IPS-18c (cell line): ENCODE data around the gene AKAP6.

ENCODE experiments used
- H3K4me3 ChIP-seq: 2 replicates; pipeline ENCODE4 v1.7.0; 2013; ENCODE audit warnings: low read depth, mild to moderate bottlenecking, low read length, moderate library complexity; ENCODE audit not compliant: insufficient read depth
- H3K9me3 ChIP-seq: one replicate; pipeline ENCODE4 v1.6.1; 2013; ENCODE audit warnings: mild to moderate bottlenecking, low read length, moderate library complexity; ENCODE audit not compliant: control insufficient read depth, insufficient read depth

AKAP6 gene

DNA sequence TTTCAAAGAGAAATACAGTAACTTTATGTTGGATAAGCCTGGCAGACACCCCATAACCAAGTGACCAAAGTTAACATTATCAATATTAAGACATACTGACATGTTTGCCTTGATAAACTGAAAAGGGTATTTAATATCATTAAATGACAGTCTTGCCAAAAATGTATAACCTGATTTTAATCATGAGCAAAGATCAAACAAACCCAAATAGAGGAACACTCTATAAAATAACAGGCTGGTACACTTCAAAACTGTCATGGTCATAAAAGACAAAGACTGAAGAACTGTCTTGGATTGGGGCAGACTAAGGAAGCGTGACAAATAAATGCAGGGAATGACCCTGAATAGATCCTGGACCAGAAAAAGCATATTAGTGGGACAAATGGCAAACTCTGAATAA lies 64.0 kb downstream of the AKAP6 start:
- H3K4me3 ChIP-seq: no peak overlapping the region
- H3K9me3 ChIP-seq: no peaks in the 10 kb centered on the region

DNA sequence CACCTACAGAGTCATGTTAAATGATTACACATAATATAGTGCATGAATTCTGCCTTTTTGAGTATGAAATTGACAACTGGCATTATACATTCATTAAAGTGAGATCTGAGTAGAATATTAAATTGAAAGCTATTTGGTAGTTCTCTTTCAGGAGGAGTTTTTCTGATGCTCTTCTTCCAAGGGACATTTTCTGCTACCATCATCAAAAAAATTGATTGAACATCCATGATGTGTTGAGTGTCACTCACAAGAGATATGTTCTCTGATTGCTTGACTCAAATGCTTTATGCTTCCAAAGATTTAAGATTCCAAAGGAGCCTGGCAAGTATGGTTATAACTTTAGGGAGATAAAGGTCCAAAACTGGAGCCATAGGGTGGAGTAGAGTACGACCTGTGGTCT lies 64.9 kb downstream of the AKAP6 start:
- Histone ChIP-seq H3K4me3 (no peak overlapping the region), H3K9me3 (no peaks in the 10 kb centered on the region)

DNA sequence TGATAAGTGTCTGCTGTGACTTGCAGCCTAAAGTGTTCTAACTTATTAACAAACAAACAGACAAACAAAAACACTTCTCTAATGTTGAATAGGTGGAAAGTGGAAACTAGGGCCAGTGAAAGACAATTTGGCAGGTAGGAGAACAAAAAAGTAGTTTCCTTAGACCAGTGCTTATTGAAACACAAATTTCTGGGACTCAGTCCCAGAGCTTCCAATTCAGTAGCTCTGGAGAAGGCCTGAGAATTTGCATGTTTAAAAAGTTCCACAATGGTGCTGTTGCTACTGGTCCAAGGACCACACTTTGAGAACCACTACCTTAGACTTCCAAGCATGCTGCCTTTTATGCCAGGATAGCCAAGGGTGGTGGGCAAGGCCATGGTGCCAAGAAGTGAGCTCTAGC lies 67.8 kb downstream of the AKAP6 start:
- H3K4me3 ChIP-seq: no peak overlapping the region
- no peaks in the 10 kb centered on the region for H3K9me3 ChIP-seq

DNA sequence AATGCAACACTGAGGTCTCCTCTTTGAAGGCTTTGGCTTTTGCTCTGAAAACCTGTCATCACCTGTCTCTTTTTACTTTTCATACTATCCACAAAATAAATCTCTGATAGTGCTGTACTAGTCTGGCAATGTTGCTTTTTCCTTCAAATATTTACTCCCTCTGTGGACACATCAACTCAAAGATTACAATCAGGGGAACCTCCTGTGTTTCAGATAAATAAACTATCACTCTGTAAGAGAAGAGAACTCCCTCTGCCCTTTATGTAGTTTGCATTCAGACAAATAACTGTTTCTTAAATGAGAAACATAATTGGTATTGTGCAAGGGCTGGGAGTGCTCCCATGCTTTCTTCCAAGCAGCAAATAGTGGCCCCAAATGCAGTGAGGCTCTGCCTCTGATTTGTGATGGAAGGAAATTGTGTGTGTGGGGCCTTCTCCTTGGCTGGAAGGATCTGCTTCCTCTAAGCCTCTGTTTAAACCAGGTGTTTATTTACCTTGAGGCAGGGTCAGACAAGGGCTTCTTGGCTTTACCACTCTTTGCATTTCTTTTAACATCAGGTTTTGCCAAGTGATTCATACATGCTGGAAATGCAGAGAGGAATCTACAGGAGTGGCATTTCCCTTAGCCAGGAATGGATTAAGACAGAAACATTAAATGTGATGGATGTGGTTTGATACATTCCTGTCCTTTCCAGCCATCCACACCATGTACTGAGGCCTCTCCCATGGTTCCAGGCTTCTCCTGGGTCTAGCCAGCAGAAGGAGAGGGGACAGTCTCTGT lies 69.0 kb downstream of the AKAP6 start:
- Histone ChIP-seq H3K9me3 (no peaks in the 10 kb centered on the region), H3K4me3 (no peak overlapping the region)

DNA sequence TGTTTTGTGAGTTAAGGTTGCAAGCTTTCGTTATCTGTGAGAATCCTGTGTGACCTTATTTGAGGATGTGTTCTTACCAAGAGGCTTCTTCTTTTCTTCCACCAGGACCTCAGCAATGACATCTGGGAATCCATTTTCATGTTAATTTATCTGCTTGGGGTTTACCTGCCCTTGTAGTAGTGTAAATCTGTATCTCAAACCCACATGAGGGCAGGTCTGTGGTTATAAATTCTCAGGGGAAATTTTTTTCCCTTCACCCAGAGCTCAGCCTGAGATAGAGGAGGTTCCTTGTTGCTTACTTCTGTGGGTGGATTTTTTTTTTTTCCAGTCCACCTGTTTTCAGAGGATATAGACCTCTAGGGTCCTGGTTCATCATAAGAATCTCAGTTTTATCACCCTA lies 70.8 kb downstream of the AKAP6 start:
- H3K9me3 ChIP-seq: no peaks in the 10 kb centered on the region
- no peak overlapping the region for H3K4me3 ChIP-seq

DNA sequence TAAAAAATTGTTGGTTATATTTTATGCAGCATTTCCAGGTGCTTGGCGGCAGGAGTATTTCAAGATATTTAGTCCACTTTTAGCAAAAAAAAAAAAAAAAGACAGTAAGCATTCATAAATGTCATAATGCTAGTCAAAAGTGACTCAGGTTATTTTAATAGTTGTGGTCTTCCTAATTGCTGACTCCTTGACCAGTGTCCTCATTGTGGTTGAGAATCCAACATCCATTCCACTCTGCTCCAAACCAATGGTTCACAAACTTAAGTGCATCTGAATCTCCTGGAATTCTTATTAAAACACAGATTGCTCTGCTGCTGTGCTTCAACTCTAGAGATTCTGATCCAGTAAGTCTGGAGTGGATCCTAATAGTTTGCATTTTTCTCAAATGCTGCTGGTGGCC lies 71.4 kb downstream of the AKAP6 start:
- Histone ChIP-seq H3K4me3 (no peak overlapping the region), H3K9me3 (no peaks in the 10 kb centered on the region)

DNA sequence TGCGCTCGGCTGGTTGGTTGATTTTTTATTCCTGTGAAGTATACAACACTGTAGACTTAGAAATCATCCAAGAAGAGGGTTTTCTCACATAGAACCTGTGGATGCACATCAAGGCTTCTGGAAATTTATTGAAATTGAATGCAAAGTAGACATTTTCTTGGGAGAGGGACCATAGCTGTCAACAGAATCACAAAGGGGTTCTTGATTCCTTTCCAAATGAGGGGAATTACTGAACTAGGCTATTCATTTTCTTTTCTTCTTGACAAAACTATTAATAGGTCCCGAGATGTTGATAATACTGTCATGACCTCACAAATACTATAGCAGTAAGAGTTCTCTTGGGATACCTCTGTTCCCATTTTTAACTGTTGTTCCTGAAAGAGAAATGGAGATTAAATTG lies 73.9 kb downstream of the AKAP6 start:
- no peaks in the 10 kb centered on the region for H3K9me3 ChIP-seq
- H3K4me3 ChIP-seq: no peak overlapping the region

DNA sequence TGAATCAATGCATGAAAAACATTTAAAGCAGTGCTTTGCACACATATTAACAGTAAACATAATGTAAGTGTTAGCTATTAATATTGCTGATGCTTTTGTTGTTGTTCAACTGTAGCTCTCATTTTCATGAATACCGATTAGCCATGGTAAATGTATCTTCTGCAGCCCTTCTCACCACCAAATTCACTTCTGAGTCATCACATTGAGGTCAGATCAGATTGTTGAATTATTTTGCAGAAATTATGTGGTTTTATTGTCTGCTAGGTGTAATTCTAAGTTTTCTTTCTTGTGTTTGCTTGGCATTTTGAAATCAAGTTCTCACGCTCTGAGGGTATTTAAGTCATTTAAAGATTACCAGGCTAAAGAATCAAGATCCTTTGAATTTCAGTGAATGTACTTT lies 74.6 kb downstream of the AKAP6 start:
- H3K9me3 ChIP-seq: no peaks in the 10 kb centered on the region
- no peak overlapping the region for H3K4me3 ChIP-seq

DNA sequence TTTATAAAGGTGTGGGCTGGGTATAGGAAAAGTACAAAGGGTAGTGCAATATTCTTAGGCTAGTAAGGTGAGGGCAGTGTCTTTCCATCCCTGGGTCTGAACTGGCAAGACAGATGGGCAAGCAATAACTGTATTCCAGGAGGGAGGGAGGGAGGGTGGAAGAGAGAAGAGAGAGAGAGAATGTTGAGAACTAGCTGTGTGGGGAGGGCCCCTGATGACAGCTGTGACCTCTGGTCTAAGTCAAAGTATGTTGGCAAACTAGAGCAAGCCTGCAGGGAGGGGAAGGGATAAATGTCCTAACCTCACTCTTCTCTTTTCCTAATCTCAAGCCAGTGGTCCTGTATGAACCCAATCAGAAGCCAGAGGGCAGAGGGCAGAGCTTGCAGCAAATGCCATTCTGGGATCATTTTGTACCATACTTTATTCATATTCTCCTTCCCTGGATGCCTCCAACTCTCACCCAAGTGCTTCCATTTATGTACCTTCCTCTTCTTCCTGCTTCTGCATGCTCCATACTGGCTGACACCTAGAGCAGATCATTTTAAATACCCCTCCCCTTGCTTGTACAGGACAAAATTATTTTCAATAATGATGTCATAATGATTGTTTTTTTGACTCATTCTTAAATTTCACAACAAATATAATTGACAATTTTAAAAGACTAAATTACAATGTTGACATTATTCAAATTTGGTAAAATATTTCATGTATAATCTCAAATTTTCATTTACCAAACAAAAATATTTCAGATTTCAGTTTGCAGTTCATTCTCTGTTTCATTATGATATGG lies 75.9 kb downstream of the AKAP6 start:
- Histone ChIP-seq H3K9me3 (no peaks in the 10 kb centered on the region), H3K4me3 (no peak overlapping the region)

DNA sequence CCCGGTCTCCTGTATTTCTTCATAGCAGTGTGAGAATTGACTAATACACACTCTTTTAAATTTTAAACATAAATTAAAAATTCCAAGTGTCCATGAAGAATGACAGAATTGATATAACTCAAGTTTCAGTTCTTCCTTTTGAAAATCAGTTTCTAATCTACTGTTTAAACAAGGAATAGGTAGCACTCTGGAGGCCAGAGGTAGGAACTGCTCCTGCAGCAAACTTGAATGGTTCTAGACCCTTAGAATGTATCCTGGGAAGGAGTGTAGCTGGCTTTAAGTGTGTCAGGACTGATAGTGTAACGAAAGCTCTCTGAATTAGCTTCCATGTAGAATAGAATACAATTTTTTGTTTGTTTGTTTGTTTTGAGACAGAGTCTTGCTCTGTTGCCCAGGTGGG lies 76.8 kb downstream of the AKAP6 start:
- Histone ChIP-seq H3K9me3 (no peaks in the 10 kb centered on the region), H3K4me3 (no peak overlapping the region)

DNA sequence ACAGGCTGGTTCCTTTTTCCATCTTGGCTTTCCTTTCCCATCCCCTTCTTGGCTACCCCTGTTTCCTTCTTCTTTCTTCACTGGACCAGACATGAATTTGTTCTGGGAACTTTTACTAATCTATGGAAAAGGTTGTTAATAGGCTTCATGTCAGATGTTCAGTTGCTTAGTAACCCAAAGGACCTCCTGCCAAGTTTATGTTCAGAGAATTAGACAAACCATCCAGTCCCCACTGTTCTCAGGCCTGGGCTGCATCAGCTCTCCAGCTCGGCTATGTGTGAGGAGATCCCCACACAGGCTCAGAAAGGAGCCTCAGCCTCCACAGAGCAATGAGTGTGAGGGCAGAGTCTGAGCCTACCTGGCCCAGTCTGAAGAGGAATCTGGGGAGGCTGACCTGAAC lies 78.0 kb downstream of the AKAP6 start:
- H3K9me3 ChIP-seq: no peaks in the 10 kb centered on the region

DNA sequence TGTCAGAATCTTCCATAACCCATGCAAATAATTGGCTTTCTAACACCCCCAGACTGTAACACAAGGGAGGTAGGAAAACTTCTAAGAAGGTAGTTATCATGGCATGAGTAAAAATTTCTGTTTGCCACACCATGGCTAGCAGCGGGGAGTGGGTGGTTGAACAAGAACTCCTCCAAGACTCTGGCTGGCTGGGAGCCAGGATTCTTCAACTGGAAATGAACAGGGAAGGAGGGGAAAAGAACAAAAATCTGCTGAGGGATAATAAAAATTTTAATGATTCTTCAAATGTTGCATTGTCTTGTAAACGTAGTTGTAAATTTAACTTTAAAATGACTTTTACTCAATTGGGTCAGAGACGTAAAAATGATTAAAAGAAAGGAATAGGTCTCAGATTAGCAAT lies 78.9 kb downstream of the AKAP6 start:
- no peak overlapping the region for H3K4me3 ChIP-seq
- no peaks in the 10 kb centered on the region for H3K9me3 ChIP-seq

More for the DNA sequence above, 78.0 kb downstream of the AKAP6 start:
- no peak overlapping the region for H3K4me3 ChIP-seq

DNA sequence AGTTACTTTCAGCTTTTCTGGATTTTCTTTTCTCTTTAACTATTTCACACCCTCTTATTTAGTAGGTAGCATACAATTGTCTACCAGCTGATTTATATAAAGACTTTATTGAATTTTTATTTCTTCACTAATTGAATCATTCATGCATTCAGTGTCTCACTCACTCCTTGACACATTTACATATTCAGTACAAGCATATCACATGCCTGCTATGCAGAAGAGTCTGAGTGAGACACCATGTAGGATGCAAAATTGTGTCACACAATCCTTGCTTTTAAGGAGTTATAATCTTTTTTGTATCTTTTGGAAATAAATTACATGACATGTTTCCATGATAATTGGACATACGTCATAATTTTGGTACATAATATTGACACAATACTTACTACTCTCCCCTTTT lies 83.0 kb downstream of the AKAP6 start:
- Histone ChIP-seq H3K4me3 (no peak overlapping the region), H3K9me3 (no peaks in the 10 kb centered on the region)

DNA sequence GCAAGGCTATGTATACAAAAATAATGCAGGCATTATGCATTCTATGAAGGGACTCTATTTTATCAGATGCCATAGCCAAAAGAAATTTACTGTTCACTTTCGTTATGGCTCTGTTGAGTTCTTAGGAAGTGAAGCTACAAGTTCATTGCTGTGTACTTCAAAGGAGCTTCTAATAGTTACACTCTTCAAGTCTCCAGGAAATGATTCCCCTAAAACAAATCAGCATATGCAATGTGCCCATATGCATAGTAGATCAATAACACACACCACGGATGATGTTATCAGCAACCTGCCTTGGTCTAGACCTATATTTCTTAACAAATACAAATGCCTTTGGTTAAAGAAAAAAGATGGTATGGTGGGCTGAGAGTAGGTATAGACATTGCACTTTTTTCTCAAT lies 83.4 kb downstream of the AKAP6 start:
- H3K4me3 ChIP-seq: no peak overlapping the region
- H3K9me3 ChIP-seq: no peaks in the 10 kb centered on the region

DNA sequence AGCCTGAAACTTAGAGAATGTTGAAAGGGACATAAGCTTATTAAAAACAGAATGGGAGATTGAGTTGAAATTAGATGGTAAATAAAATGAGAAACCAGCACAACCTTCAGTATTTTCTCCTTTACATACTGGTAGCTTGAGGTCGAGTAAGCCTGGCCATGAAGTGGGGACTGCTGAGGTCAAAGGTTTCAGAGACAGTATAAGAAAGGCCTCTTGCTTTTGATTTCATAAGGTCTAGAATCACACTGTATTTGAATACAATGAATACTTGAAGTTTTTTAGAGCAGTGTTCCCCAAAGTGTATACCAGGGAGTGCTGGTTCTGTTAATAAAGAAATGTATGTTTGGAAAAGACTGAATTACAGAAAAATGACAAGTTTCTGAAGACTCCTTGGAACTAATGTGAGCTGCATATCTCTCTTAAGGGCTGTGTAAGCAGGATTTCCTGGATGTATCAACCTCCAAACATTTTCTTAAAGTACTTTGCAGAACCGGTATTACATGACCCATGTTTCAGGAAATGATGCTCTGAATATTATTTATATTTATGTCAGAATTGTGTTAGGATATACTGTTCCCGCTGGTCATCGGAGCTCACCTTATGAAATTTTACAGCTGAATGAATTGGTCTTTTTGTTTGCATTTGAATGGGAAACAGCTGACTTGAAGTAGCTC lies 85.0 kb downstream of the AKAP6 start:
- Histone ChIP-seq H3K4me3 (no peak overlapping the region), H3K9me3 (no peaks in the 10 kb centered on the region)

DNA sequence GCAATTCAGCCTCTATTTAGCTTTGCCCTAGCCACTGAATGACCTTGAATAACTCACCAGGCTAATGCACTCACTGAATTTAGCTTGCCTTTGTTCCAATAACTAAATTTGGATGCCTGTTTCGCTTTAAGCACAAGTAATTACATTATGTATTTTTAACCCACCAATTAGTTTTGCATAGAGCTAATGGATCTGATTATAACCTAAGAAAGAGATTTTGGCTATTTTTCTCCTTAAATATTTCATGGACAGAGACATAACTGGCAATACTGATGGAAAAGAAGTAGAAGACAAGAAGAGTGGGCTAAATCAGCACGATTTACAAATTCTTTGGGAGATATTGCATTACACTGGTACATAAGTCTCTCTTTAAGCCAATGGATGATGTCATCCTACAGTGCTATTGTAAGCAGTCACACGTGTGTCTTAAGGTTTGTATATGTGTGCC lies 85.7 kb downstream of the AKAP6 start:
- H3K9me3 ChIP-seq: no peaks in the 10 kb centered on the region
- H3K4me3 ChIP-seq: no peak overlapping the region

DNA sequence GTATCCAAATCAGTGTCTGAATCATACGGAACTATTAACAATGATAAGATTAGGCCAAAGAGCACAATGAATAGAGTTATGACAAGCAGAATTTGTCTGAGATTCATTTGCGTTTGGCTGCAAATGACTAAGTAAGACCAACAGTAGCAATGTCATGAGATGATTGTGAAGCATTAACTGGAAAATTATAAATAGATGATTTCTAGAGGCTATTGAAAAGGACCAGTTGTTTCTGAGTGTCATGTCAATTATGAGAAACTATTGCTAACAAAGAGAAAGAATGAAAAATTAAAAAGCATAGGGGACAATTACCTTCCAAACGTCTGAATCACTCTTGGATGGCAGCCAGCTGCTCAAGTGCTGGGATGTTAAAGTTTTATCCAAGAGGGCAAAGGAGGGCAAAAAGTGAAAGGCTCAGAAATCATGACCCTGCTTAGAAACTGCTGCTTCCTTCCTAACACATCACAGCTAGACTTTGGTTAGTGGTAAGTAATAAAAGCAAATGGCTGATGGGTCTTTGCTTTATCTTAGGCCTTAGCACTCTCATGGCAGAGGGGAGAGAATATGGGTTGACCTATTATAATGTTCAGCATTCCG lies 89.0 kb downstream of the AKAP6 start:
- H3K4me3 ChIP-seq: no peak overlapping the region
- no peaks in the 10 kb centered on the region for H3K9me3 ChIP-seq

DNA sequence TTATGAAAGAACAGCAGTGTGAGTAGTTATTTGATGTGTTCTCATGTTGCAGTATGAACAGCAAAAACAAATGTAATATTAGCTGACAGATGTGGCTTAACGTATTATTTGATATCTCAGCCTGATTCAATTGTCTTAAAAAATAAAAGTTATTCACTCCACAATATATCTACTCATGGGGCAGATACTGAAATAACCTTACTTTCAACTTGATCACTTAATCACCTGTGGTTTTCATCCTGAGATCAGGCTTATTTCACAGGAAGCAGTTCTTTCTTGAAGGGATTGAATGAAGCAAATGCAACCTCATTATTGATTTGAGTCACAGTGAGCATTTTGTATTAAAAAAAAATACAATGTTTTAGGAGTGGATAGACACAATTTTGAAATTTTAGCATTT lies 90.3 kb downstream of the AKAP6 start:
- Histone ChIP-seq H3K4me3 (no peak overlapping the region), H3K9me3 (no peaks in the 10 kb centered on the region)
